H1 (cell line): ENCODE results near the gene PHLPP1.

Experiments used
- CREB1 ChIP-seq: IDR thresholded peaks from 2 replicates; pipeline ENCODE4 v1.6.1; 2012; ENCODE audit warnings: inconsistent platforms
- RBBP5 ChIP-seq: IDR thresholded peaks from 2 replicates; pipeline ENCODE4 v1.7.1; 2012; ENCODE audit warnings: low read depth, mild to moderate bottlenecking, inconsistent platforms, low read length, moderate library complexity, borderline replicate concordance
- SIX5 ChIP-seq: IDR thresholded peaks from 2 replicates; pipeline ENCODE4 v1.6.1; 2011; ENCODE audit warnings: mild to moderate bottlenecking, low read depth, low read length
- TEAD4 ChIP-seq: IDR thresholded peaks from 2 replicates; pipeline ENCODE4 v1.6.1; 2012; ENCODE audit warnings: low read depth, low read length, inconsistent platforms, mixed read lengths
- TF ChIP-seq, protein P1 (sequence below), 3 experiments: IDR thresholded peaks; 1 replicate in 2 of 3; 2 replicates in 1 of 3; pipeline versions ENCODE4 v1.5.1 to v1.6.1; 2011; ENCODE audit warnings: low read length in 3 of 3, mild to moderate bottlenecking in 3 of 3, inconsistent platforms in 2 of 3, low read depth in 1 of 3, moderate library complexity in 1 of 3; ENCODE audit not compliant: insufficient read depth in 1 of 3; ENCODE audit errors: control extremely low read depth in 1 of 3

- TF ChIP-seq CREB1 (no peak), RBBP5 (no peak), TEAD4 (no peak), SIX5 (no peak)
- TF ChIP-seq, protein P1, sequence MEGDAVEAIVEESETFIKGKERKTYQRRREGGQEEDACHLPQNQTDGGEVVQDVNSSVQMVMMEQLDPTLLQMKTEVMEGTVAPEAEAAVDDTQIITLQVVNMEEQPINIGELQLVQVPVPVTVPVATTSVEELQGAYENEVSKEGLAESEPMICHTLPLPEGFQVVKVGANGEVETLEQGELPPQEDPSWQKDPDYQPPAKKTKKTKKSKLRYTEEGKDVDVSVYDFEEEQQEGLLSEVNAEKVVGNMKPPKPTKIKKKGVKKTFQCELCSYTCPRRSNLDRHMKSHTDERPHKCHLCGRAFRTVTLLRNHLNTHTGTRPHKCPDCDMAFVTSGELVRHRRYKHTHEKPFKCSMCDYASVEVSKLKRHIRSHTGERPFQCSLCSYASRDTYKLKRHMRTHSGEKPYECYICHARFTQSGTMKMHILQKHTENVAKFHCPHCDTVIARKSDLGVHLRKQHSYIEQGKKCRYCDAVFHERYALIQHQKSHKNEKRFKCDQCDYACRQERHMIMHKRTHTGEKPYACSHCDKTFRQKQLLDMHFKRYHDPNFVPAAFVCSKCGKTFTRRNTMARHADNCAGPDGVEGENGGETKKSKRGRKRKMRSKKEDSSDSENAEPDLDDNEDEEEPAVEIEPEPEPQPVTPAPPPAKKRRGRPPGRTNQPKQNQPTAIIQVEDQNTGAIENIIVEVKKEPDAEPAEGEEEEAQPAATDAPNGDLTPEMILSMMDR (IDR thresholded peaks at IDR 0.05; ENCODE audit: control extremely low read depth in 1 of 3, insufficient read depth in 1 of 3, low read depth in 1 of 3, low read length in 3 of 3): no peak
Observed at GRCh38 chr18:62981566-62981965, 266.2 kb downstream of the PHLPP1 start.
